H9 (cell line): ENCODE data around the gene DALRD3. TPM values are rescaled to one million over a fixed set of nuclear protein-coding genes. Genes with fewer than 3 reads are reported as not detected.
A peak's percentile ranks its signal among the peaks of the same experiment; 100 is the strongest.

Experiments used
- DNase-seq: peaks from one replicate; pipeline ENCODE4 v3.0.0-alpha.2; 2017
- H2AFZ ChIP-seq: one replicate; pipeline ENCODE4 v1.6.1; 2013; ENCODE audit warnings: mild to moderate bottlenecking, low read length, control low read depth, moderate library complexity
- H2AK5ac ChIP-seq: 2 replicates; pipeline ENCODE4 v1.6.1; 2013; ENCODE audit warnings: low read length, control low read depth, mixed read lengths; ENCODE audit not compliant: insufficient read length
- H2BK120ac ChIP-seq: one replicate; pipeline ENCODE4 v1.6.1; 2013; ENCODE audit warnings: low read depth, mild to moderate bottlenecking, low read length, control low read depth, inconsistent platforms; ENCODE audit not compliant: poor library complexity, severe bottlenecking
- H2BK12ac ChIP-seq: 2 replicates; pipeline ENCODE4 v1.6.1; 2013; ENCODE audit warnings: low read length, control low read depth, mixed read lengths, low read depth; ENCODE audit not compliant: insufficient read length
- H2BK15ac ChIP-seq: 2 replicates; pipeline ENCODE4 v1.6.1; 2013; ENCODE audit warnings: low read depth, low read length, control low read depth
- H2BK20ac ChIP-seq: one replicate; pipeline ENCODE4 v1.6.1; 2013; ENCODE audit warnings: low read depth, mild to moderate bottlenecking, low read length, control low read depth, inconsistent platforms; ENCODE audit not compliant: poor library complexity, severe bottlenecking
- H2BK5ac ChIP-seq: 2 replicates; pipeline ENCODE4 v1.6.1; 2013; ENCODE audit warnings: low read length, control low read depth, mixed read lengths; ENCODE audit not compliant: insufficient read length
- H3K14ac ChIP-seq: 2 replicates; pipeline ENCODE4 v1.6.1; 2013; ENCODE audit warnings: low read length, control low read depth; ENCODE audit not compliant: insufficient read depth
- H3K18ac ChIP-seq: 2 replicates; pipeline ENCODE4 v1.6.1; 2013; ENCODE audit warnings: low read depth, mild to moderate bottlenecking, mixed read lengths, low read length, control low read depth; ENCODE audit not compliant: insufficient read length
- H3K23ac ChIP-seq: 2 replicates; pipeline ENCODE4 v1.6.1; 2013; ENCODE audit warnings: low read length, control low read depth, mixed read lengths, low read depth; ENCODE audit not compliant: insufficient read length
- H3K23me2 ChIP-seq: 2 replicates; pipeline ENCODE4 v1.6.1; 2013; ENCODE audit warnings: low read depth, mild to moderate bottlenecking, mixed read lengths, low read length, control low read depth; ENCODE audit not compliant: insufficient read length, poor library complexity, severe bottlenecking
- H3K27ac ChIP-seq: 2 replicates; pipeline ENCODE4 v1.5.1; 2013; ENCODE audit warnings: low read length, control low read depth, mixed read lengths, low read depth; ENCODE audit not compliant: insufficient read length
- H3K27me3 ChIP-seq: 2 replicates; pipeline ENCODE4 v1.6.1; 2013; ENCODE audit warnings: low read length, control low read depth, inconsistent platforms; ENCODE audit not compliant: insufficient read depth
- H3K4ac ChIP-seq: 2 replicates; pipeline ENCODE4 v1.6.1; 2013; ENCODE audit warnings: low read depth, mild to moderate bottlenecking, control low read depth, inconsistent platforms, low read length, moderate library complexity
- H3K4me1 ChIP-seq: 2 replicates; pipeline ENCODE4 v1.6.1; 2013; ENCODE audit warnings: low read length, control low read depth, inconsistent platforms; ENCODE audit not compliant: insufficient read depth
- H3K4me2 ChIP-seq: 2 replicates; pipeline ENCODE4 v1.6.1; 2013; ENCODE audit warnings: low read length, control low read depth, mixed read lengths; ENCODE audit not compliant: insufficient read length, insufficient read depth
- H3K56ac ChIP-seq: 2 replicates; pipeline ENCODE4 v1.6.1; 2013; ENCODE audit warnings: low read depth, mild to moderate bottlenecking, mixed read lengths, low read length, control low read depth; ENCODE audit not compliant: insufficient read length
- H3K79me1 ChIP-seq: 2 replicates; pipeline ENCODE4 v1.6.1; 2013; ENCODE audit warnings: low read depth, mild to moderate bottlenecking, moderate library complexity, low read length, control low read depth, inconsistent platforms; ENCODE audit not compliant: insufficient read depth, poor library complexity, severe bottlenecking
- H3K79me2 ChIP-seq: 2 replicates; pipeline ENCODE4 v1.6.1; 2013; ENCODE audit warnings: low read length, control low read depth, inconsistent platforms; ENCODE audit not compliant: insufficient read depth
- H3K9ac ChIP-seq: 2 replicates; pipeline ENCODE4 v1.6.1; 2013; ENCODE audit warnings: low read length, control low read depth, mixed read lengths; ENCODE audit not compliant: insufficient read length; ENCODE audit errors: extremely low read depth
- H3K9me3 ChIP-seq: one replicate; pipeline ENCODE4 v1.6.1; 2013; ENCODE audit warnings: low read depth, low read length, inconsistent platforms; ENCODE audit not compliant: control insufficient read depth
- H3T11ph ChIP-seq: one replicate; pipeline ENCODE4 v1.6.1; 2013; ENCODE audit warnings: mild to moderate bottlenecking, low read length, control low read depth, inconsistent platforms
- H4K20me1 ChIP-seq: one replicate; pipeline ENCODE4 v1.6.1; 2013; ENCODE audit not compliant: control insufficient read depth, insufficient read length, insufficient read depth
- H4K5ac ChIP-seq: 2 replicates; pipeline ENCODE4 v1.6.1; 2013; ENCODE audit warnings: low read depth, mild to moderate bottlenecking, mixed read lengths, low read length, control low read depth; ENCODE audit not compliant: insufficient read length
- H4K8ac ChIP-seq: replicated peaks from 2 replicates; pipeline ENCODE4 v1.6.1; 2013; ENCODE audit warnings: low read length, control low read depth, mixed read lengths, low read depth; ENCODE audit not compliant: insufficient read length
- H4K91ac ChIP-seq: 2 replicates; pipeline ENCODE4 v1.6.1; 2013; ENCODE audit warnings: low read depth, mild to moderate bottlenecking, moderate library complexity, mixed read lengths, low read length, control low read depth; ENCODE audit not compliant: insufficient read length
- H3K27ac Mint-ChIP-seq, 3 experiments: 2 replicates in 2 of 3; 3 replicates in 1 of 3; pipeline ENCODE4 v1.8.0; 2020 to 2021; ENCODE audit warnings: mixed read lengths in 3 of 3, mild to moderate bottlenecking in 1 of 3, moderate library complexity in 1 of 3
- H3K27me3 Mint-ChIP-seq: 2 replicates; pipeline ENCODE4 v1.8.0; 2021; ENCODE audit warnings: low read depth, mild to moderate bottlenecking, moderate library complexity, mixed read lengths
- H3K36me3 Mint-ChIP-seq, 3 experiments: 2 replicates in 2 of 3; 3 replicates in 1 of 3; pipeline ENCODE4 v1.8.0; 2020 to 2021; ENCODE audit warnings: low read depth in 3 of 3, mixed read lengths in 3 of 3; ENCODE audit not compliant: insufficient read depth in 1 of 3
- H3K4me1 Mint-ChIP-seq, 2 experiments: 2 replicates each; pipeline ENCODE4 v1.8.0; 2020; ENCODE audit warnings: mixed read lengths in 2 of 2
- H3K4me3 Mint-ChIP-seq, 2 experiments: 2 replicates in 1 of 2; 3 replicates in 1 of 2; pipeline ENCODE4 v1.8.0; 2020 to 2021; ENCODE audit warnings: mild to moderate bottlenecking in 2 of 2, mixed read lengths in 2 of 2, moderate library complexity in 1 of 2
- H3K9me3 Mint-ChIP-seq, 2 experiments: 2 replicates in 1 of 2; 3 replicates in 1 of 2; pipeline ENCODE4 v1.8.0; 2020; ENCODE audit warnings: mild to moderate bottlenecking in 2 of 2, mixed read lengths in 2 of 2, moderate library complexity in 1 of 2
- CTCF ChIP-seq: fragments of 200-600 bp; sonication (generic); conservative IDR thresholded peaks from 3 replicates; pipeline ENCODE4 v1.8.0; 2021; ENCODE audit warnings: antibody characterized with exemption, mild to moderate bottlenecking
- WGBS: extraction: QIAGEN DNeasy Blood & Tissue Kit; methylation state at CpG from one replicate; pipeline ENCODE4 v1.1.7; 2013; ENCODE audit warnings: missing lambda C conversion rate, low lambda C conversion rate, mixed read lengths; ENCODE audit not compliant: insufficient read length; ENCODE audit errors: extremely low coverage; 5-methylcytosine and 5-hydroxymethylcytosine counted together
- total RNA-seq: library from RNA; stranded (reverse); gene quantifications from 2 replicates; pipeline ENCODE4 v1.2.1, GENCODE V29; 2021

Gene DALRD3
- total RNA-seq, 1 experiment from 2014 or later, result 32.3 TPM

DNA sequence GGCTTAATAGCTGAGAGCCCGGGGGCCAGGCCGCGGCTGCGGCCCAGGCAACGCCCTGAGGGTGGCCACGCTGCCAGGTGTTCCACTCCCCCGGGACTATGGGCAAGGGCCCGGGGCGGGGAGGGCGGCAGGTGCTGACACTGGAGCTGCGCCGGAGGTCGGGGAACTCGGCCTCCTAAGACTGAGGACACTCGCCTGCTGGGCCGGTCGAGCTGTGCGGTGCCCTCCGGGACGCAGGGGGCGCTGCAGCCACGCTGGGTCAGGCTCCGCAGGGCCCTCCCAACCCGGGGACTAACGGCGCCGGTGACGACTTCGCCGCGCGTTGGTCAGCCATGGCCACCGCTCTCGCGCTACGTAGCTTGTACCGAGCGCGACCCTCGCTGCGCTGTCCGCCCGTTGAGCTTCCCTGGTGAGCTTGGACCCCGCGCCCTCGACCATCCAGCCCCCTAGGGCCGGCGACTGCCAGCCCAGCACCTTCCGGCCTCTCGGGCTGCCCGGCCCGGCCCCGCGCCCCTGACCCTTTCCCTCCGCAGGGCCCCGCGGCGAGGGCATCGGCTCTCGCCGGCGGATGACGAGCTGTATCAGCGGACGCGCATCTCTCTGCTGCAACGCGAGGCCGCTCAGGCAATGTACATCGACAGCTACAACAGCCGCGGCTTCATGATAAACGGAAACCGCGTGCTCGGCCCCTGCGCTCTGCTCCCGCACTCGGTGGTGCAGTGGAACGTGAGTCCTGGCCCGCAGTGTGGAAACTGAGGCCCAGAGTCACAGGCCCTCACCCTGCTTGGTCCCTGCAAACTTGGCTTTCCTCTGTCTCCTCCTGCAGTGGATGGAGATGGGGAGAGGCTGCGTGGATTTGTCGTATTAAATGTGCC lies 3.7 kb upstream of the DALRD3 start, which contains the start of gene NDUFAF3:
NDUFAF3 (plus strand) TSS at position 309 of the 875 bp plus-strand sequence; CDS start at position 333, 24 bp downstream.
- Histone ChIP-seq H2BK12ac (no peak within 1 kb of the TSS), H3K14ac (peak within 1 kb of the TSS; percentile 89), H4K91ac (peak within 1 kb of the TSS; percentile 34), H2BK120ac (no peak within 1 kb of the TSS), H3K79me1 (no peaks in the 10 kb centered on the region), H2BK5ac (no peak within 1 kb of the TSS), H3K23ac (no peak within 1 kb of the TSS), H2AFZ (no peak within 1 kb of the TSS), H2BK15ac (no peak within 1 kb of the TSS; the same call in 1 of the 2 replicates), H3K23me2 (peaks cover 22% of the 10 kb centered on the region), H4K8ac (no peak within 1 kb of the TSS), H3K27me3 (no peaks in the 10 kb centered on the region), H3K9ac (peak within 1 kb of the TSS; percentile 90), H3K27ac (no peak within 1 kb of the TSS), H3K9me3 (no peaks in the 10 kb centered on the region), H4K5ac (peak within 1 kb of the TSS; percentile 53), H3K56ac (no peak within 1 kb of the TSS), H2BK20ac (no peak within 1 kb of the TSS), H4K20me1 (peaks cover 5% of the 10 kb centered on the region), H3K4me1 (no peaks in the 10 kb centered on the region), H2AK5ac (no peak within 1 kb of the TSS), H3K4me2 (peak within 1 kb of the TSS; percentile 88), H3K4ac (peak within 1 kb of the TSS; percentile 55), H3K79me2 (no peaks in the 10 kb centered on the region), H3K18ac (peak within 1 kb of the TSS; percentile 92), H3T11ph (no peak within 1 kb of the TSS)
- peak; percentile 95 for DNase-seq
- Mint-ChIP-seq H3K4me3 (peak within 1 kb of the TSS; percentile 91 to 95), H3K27ac (peak within 1 kb of the TSS; percentile 95 to 98 (median 98)), H3K36me3 (peaks cover 38 to 47% (median 46%) of the 10 kb centered on the region in 3 experiments), H3K4me1 (peaks cover 22 to 23% of the 10 kb centered on the region in 2 experiments), H3K27me3 (no peaks in the 10 kb centered on the region; the same call in 1 of the 2 replicates), H3K9me3 (no peaks in the 10 kb centered on the region)
- WGBS, result no CpG with 5 or more reads among the region's 83 CpGs
- TF ChIP-seq CTCF, result peak; percentile 98
